ENCODE measurements around the gene CCL27.

- TF ChIP-seq POLR2A (IDR thresholded peaks at IDR 0.05; ENCODE audit: low read length): no peak
- TF ChIP-seq GATA1 (IDR thresholded peaks at IDR 0.05; ENCODE audit: low read depth, low read length): no peak
Observed at GRCh38 chr9:34653151-34654072, 9.0 kb downstream of the CCL27 start.
